Measurements from ENCODE around the gene SLC8B1.
A peak's percentile ranks its signal among the peaks of the same experiment; 100 is the strongest.

The SLC8B1 gene

GRCh38 chr12:113334786-113335539 is at the start of gene SLC8B1:
Gene SLC8B1 (minus strand): TSS chr12:113335109. CDS start chr12:113332878, 2,231 bp downstream.
- DNase-seq (ENCODE audit: low read depth) = peak; percentile 81

- DNase-seq (ENCODE audit: low read depth) = no peak
Observed at GRCh38 chr12:113382206-113382605, 47.3 kb upstream of the SLC8B1 start.

- DNase-seq (ENCODE audit: low read depth) = no peak
Observed at GRCh38 chr12:113381220-113381619, 46.3 kb upstream of the SLC8B1 start.

GRCh38 chr12:113378291-113378690 is 43.4 kb upstream of the SLC8B1 start:
- DNase-seq (ENCODE audit: low read depth) = no peak

- no peak for DNase-seq (ENCODE audit: low read depth)
Observed at GRCh38 chr12:113374823-113375428, 40.0 kb upstream of the SLC8B1 start.

GRCh38 chr12:113373969-113374368 is 39.1 kb upstream of the SLC8B1 start:
- no peak for DNase-seq (ENCODE audit: low read depth)

- no peak for DNase-seq (ENCODE audit: low read depth)
Observed at GRCh38 chr12:113373440-113373839, 38.5 kb upstream of the SLC8B1 start.

- DNase-seq (ENCODE audit: low read depth) = no peak
Observed at GRCh38 chr12:113372371-113372770, 37.5 kb upstream of the SLC8B1 start.

- DNase-seq (ENCODE audit: low read depth) = no peak
Observed at GRCh38 chr12:113371808-113372207, 36.9 kb upstream of the SLC8B1 start.

GRCh38 chr12:113370923-113371682 is 36.2 kb upstream of the SLC8B1 start:
- no peak for DNase-seq (ENCODE audit: low read depth)

- DNase-seq (ENCODE audit: low read depth) = peak; percentile 74
Observed at GRCh38 chr12:113369391-113369985, 34.6 kb upstream of the SLC8B1 start.

GRCh38 chr12:113368331-113368730 is 33.4 kb upstream of the SLC8B1 start:
- DNase-seq (ENCODE audit: low read depth) = no peak

GRCh38 chr12:113366827-113367226 is 31.9 kb upstream of the SLC8B1 start:
- peak; percentile 42 for DNase-seq (ENCODE audit: low read depth)

GRCh38 chr12:113365639-113366395 is 30.9 kb upstream of the SLC8B1 start:
- no peak for DNase-seq (ENCODE audit: low read depth)

GRCh38 chr12:113364698-113365097 is 29.8 kb upstream of the SLC8B1 start:
- DNase-seq (ENCODE audit: low read depth) = no peak

GRCh38 chr12:113361574-113362370 is 26.9 kb upstream of the SLC8B1 start:
- peak; percentile 69 for DNase-seq (ENCODE audit: low read depth)

GRCh38 chr12:113359939-113360748 is 25.2 kb upstream of the SLC8B1 start:
- peak; percentile 30 for DNase-seq (ENCODE audit: low read depth)

- DNase-seq (ENCODE audit: low read depth) = peak; percentile 44
Observed at GRCh38 chr12:113359133-113359938, 24.4 kb upstream of the SLC8B1 start.
